Upper lobe of left lung (tissue), 4 donors: ENCODE results near the gene DPF1.

Experiments
- POLR2A ChIP-seq, 4 donors: fragments of 450-650 bp; IDR thresholded peaks; one replicate each; pipeline ENCODE4 v1.5.1; 2016 to 2017; ENCODE audit warnings: antibody characterized with exemption in 4 of 4, mild to moderate bottlenecking in 2 of 4
- POLR2AphosphoS5 ChIP-seq, 2 donors: sonication (generic); formaldehyde crosslinking; IDR thresholded peaks; one replicate each; pipeline ENCODE4 v1.5.1; 2017; ENCODE audit warnings: antibody characterized with exemption in 2 of 2
- TF ChIP-seq, protein P1 (sequence below), 6 experiments: fragments of 450-650 bp in 4 of 6; fragments of 200-600 bp in 2 of 6; sonication (generic) in 2 of 6; IDR thresholded peaks; one replicate each; pipeline ENCODE4 v1.5.1; 2016 to 2019; ENCODE audit warnings: antibody characterized with exemption in 6 of 6

DNA sequence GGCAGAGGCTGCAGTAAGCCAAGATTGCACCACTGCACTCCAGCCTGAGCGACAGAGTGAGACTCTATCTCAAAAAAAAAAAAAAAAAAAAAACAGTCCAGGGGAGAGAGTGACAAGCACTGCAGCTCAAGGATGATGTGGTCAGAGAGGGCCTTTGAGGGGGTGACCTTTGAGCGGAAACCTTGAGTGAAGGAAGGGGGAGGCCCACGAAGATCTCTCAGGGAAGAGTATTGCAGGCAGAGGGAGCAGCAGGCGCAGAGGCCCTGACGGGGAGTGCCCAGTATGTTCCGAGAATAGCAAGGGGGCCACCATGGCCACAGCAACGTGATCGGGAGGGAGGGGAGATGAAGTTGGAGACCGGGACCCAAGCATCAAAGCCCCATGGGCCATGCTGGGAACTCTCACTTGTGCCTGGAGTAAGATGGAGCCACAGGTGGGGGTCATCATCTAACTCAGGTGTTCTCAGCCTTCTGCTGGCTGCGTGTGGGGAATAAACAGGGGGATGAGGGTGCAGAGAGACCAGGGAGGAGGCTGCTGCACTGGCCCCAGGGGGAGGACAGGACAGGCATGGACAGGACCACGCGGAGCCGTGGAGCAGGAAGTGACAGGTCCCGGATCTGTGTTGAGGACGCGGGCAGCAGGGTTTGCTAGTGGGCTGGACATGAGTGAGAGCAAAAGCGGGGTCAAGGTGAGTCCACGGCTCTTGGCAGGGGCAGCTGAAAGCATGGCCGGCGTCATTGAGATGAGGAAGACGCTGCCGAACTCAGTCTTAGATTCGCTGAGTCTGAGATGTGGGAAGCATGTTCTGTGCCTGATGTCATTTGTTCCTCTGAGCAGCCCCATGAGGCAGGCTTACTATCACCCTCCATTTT, 60.4 kb downstream of the DPF1 start:
- TF ChIP-seq, protein P1, sequence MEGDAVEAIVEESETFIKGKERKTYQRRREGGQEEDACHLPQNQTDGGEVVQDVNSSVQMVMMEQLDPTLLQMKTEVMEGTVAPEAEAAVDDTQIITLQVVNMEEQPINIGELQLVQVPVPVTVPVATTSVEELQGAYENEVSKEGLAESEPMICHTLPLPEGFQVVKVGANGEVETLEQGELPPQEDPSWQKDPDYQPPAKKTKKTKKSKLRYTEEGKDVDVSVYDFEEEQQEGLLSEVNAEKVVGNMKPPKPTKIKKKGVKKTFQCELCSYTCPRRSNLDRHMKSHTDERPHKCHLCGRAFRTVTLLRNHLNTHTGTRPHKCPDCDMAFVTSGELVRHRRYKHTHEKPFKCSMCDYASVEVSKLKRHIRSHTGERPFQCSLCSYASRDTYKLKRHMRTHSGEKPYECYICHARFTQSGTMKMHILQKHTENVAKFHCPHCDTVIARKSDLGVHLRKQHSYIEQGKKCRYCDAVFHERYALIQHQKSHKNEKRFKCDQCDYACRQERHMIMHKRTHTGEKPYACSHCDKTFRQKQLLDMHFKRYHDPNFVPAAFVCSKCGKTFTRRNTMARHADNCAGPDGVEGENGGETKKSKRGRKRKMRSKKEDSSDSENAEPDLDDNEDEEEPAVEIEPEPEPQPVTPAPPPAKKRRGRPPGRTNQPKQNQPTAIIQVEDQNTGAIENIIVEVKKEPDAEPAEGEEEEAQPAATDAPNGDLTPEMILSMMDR (IDR thresholded peaks at IDR 0.05) = no peak
- TF ChIP-seq POLR2AphosphoS5 (IDR thresholded peaks at IDR 0.05) (no peak), POLR2A (IDR thresholded peaks at IDR 0.05) (no peak)
